HG03439 (cell line): Measurements from ENCODE around the gene USP15.

Source experiments
- ATAC-seq: cut with Tn5 transposase; IDR thresholded peaks from one replicate; pipeline ENCODE4 v1.9.1; 2021; ENCODE audit warnings: mild to moderate bottlenecking, moderate library complexity; ENCODE audit not compliant: unreplicated experiment

Gene USP15

DNA sequence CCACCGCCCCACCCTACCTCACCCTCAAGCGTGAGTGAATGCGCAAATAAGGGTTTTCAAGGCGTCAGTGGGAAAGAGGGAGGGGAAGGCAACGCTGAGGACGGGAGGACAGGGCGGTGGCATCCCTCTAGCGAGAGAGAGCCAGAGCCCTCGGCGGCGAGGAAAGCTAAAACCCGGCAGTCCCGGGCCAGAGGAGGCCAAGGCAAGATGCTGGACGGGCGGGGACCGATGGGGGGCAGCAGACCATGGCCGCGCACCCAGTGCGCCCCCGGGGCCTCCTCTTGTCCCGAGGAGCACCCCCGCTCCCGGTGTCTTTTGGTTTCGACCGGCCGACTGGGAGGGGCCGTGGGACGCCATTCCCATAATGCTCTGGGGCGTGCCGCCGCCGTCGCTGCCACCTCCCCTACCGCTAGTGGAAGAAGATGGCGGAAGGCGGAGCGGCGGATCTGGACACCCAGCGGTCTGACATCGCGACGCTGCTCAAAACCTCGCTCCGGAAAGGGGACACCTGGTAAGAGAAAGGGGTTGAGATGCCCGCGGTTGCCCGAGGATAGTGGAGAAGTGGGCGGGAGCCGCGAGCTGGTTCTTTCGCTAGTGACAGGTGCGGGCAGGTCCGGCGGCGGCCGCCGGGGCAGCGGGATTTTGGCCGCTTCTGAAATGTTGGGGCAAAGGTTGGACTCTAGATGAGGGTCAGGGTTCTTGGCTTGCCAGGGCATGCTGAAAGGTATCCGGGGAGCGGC lies at the start of gene USP15:
Gene USP15, plus strand, starts transcription at position 412 of the 740 bp plus-strand sequence. Its CDS starts 11 bp downstream, at position 423.
- ATAC-seq: peak; percentile 81

GRCh38 chr12:62210422-62210821 lies 49.8 kb upstream of the USP15 start:
- peak; percentile 78 for ATAC-seq

- ATAC-seq: no peak
Measured at GRCh38 chr12:62211510-62211909, 48.7 kb upstream of the USP15 start.

GRCh38 chr12:62214846-62215245 lies 45.4 kb upstream of the USP15 start:
- no peak for ATAC-seq

GRCh38 chr12:62215506-62215905 lies 44.7 kb upstream of the USP15 start:
- no peak for ATAC-seq

DNA sequence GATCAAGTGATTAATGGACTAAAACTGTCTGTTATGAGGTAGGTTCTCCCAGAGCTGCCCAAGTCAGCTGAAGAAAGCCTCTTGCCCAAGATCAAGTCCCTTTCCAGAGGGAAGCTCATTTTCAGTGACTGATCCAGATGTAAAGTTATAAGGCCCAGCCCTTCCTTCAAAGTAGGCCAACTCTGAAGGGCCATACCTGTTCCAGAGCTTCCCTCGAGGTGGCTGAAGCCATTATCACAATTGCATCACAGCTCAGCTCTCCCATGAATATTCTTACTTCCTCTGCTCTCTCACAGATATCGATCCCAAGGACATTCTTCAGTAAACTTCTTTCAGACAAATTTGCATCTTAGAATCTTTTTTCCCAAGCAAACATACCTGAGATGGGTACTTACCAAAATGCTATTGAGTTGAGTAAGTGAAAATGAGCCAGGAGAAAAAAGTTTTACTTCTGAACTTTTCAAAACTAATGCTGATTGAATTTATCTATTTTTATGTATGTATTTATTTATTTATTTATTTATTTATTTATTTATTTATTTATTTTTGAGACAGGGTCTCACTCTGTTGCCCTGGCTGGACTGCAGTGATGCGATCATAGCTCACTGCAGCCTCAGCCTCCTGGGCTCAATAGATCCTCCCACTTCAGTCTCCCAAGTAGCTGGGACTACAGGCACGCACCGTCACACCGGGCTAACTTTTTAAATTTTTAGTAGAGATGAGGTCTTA lies 42.6 kb upstream of the USP15 start:
- ATAC-seq: no peak

DNA sequence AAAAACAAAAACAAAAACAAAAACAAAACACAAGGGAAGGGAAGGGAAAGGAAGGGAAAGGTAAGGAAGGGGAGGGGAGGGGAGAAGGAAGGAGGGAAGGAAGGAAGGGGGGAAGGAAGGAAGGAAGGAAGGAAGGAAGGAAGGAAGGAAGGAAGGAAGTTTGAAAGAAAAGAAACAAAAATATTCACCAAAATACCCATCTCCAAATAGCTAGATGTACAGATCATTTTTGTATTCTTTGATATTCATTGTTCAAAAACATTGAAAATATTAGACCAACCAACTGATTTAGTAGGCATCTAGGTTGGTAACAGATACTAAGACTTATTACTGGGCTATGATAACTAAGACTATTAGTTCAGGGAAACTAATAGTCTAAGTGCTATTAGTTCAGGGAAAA lies 39.1 kb upstream of the USP15 start:
- ATAC-seq: no peak

- ATAC-seq: no peak
Measured at GRCh38 chr12:62224601-62225000, 35.6 kb upstream of the USP15 start.

DNA sequence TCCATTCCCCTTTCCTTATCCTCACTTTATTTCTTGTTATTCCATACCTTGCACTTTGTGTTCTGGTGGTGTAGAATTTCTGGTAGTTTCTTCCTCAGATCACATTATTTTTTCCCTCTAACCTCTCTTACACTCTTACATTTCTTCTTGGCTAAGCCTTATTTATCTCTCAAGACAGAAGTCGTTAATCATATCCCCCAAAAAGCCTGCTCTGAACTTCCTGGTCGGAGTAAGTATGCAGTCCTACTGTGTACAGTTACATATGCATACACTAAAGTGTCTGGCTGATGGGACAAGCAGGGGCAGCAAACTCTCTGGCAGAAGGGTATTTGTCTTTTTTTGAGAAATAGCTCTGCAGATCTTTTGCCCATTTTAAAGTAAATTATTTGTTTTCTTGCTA lies 33.1 kb upstream of the USP15 start:
- no peak for ATAC-seq

- no peak for ATAC-seq
Measured at GRCh38 chr12:62230652-62231051, 29.6 kb upstream of the USP15 start.

GRCh38 chr12:62232143-62232729 lies 28.0 kb upstream of the USP15 start:
- no peak for ATAC-seq

DNA sequence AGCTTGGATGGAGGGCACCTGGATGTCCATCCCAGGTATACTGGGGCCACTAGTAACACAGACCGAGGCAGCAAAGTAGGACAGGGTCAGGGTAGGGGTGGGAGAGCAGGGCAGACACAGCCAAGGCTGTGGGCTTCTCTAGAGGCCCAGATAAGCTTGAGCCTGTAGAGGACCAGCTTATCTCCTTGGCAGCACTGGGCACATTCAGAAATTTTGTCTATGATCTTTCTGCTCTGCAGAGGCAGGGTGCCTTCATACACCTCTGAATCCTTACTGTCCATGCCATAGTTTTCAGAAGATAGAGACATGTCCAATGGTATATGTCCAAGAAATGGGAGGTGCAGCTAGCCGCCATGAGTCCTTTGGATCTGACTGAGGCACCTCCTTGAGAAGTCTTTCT lies 26.4 kb upstream of the USP15 start:
- no peak for ATAC-seq

DNA sequence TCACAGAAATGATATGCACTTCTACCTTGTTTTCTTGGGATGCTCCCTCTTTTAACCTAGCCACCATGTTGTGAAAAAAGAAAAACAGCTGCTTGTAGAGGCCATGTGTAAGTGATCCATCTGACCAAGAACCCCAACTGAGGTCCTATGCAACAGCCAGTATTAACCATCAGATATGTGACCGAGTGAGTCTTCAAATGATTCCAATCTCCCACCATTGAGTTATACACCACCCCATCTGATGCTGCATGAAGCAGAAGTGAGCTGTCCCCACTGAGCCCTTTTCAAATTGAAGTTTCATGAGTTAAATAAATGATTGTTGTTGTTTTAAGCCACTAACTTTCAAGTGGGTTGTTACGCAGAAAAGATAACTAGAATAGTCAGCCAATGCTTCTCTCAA lies 20.6 kb upstream of the USP15 start:
- no peak for ATAC-seq

- no peak for ATAC-seq
Measured at GRCh38 chr12:62247281-62248045, 12.7 kb upstream of the USP15 start.

DNA sequence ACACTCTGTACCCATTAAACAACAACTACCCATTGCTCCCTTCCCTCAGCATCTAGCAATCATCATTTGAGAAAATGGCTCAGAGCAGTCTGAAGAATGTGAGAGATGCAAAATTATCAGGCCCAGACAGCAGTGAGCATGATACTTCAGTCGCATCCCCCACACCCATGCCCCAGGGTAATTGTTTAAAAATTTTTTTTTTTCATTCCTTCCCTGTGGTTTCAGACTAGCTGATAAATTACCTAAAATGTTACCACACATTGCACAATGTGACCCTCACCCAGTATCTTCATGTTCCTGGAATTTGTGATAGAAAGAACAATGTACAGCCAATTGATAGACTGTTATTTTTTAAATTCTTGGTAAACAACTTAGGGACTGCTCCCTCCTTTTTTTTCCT lies 11.3 kb upstream of the USP15 start:
- ATAC-seq: no peak

- ATAC-seq: no peak
Measured at GRCh38 chr12:62249419-62249818, 10.8 kb upstream of the USP15 start.

DNA sequence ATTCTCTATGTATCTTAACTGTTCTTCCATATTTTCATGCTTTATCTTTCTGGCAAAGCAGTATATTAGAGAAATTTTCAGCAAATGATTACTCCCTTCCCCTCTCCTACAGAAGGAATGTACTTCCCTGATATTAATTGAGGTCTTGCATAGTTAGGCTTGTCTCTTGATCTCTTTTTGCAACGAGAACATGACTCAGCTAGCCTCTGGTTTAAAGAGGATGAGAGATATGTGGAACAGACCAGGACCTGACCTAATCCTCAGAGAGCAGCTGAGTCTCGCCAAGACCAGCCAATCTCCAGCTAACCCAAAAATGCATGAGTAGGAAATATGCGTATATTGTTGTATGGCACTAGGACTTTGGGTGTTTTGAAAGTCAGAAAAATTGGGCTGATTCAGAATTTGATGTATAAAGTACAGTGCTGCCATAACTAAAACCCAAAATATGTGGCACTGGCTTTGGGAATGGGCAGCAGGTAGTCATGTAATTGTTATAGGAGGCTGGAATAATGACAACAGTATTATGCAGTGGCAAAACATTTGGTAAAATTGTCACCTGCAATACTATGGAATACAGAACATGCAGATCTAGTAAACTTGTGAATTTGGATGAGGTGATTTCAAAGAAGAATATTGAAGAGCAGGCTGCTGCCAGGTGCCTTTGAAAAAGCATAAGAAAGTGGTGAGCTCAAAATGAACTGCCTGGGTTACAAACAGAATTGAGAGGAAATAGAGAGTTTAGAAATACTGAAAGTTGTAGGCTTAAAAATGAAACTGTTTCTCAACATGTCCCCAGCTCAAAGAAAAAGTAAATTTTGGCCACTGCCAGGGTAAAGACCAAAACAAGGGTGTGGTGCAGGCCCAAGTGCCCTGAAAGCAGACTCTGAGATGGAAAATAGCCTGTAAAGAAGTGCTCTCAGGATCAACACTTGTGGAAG lies 9.3 kb upstream of the USP15 start:
- ATAC-seq: peak; percentile 86

DNA sequence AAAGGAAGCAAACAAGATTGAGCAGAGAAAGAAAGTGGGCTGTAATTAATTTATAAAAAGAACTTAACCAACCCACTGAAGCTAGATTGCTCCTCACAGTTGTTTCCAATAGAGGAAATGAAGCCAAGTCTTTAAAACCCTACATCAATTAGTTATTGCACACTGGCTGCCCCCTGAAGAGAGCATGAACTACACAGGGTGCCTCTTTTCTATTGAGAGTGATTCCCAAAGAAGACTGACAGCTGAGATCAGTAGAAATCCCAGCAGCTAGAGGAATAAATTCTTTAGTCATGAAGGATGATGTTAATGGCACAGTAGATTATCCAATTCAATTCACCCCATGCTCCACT lies 8.6 kb upstream of the USP15 start:
- ATAC-seq: peak; percentile 26

DNA sequence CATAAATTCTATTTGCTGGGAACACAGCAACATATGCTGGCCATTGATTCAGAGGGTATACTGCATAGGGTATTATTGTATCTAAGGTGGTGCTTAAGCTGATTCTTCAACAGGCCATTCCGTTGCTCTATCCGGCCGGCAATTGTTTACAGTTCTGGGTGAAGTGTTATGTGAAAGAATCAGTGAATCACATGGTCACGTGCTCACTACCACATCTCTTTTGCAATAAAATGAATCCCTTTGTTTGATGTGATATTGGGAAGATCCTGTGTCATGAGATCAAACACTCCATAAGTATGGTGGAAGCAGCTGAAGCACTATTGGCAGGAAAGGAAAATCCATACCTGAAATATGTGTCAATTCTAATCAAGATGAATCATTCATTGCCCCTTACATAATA lies 7.6 kb upstream of the USP15 start:
- ATAC-seq: no peak

- no peak for ATAC-seq
Measured at GRCh38 chr12:62254967-62255366, 5.2 kb upstream of the USP15 start.
